GM19351 (cell line): Measurements from ENCODE around the gene CACNA1D.

Experiments
- ATAC-seq: cut with Tn5 transposase; IDR thresholded peaks from one replicate; pipeline ENCODE4 v1.9.1; 2021; ENCODE audit warnings: mild to moderate bottlenecking, moderate library complexity; ENCODE audit not compliant: unreplicated experiment

Gene CACNA1D

GRCh38 chr3:53495146-53495519 is 722 bp downstream of the CACNA1D start:
- ATAC-seq, result no peak

- no peak for ATAC-seq
Measured at GRCh38 chr3:53495520-53496391, 1.3 kb downstream of the CACNA1D start.

GRCh38 chr3:53496392-53496670 is 1.9 kb downstream of the CACNA1D start:
- ATAC-seq, result no peak

- ATAC-seq, result no peak
Measured at GRCh38 chr3:53496984-53497383, 2.6 kb downstream of the CACNA1D start.

GRCh38 chr3:53498806-53499641 is 4.6 kb downstream of the CACNA1D start:
- no peak for ATAC-seq

- no peak for ATAC-seq
Measured at GRCh38 chr3:53500165-53500777, 5.9 kb downstream of the CACNA1D start.

- ATAC-seq, result no peak
Measured at GRCh38 chr3:53501178-53501577, 6.8 kb downstream of the CACNA1D start.

- no peak for ATAC-seq
Measured at GRCh38 chr3:53502737-53503136, 8.3 kb downstream of the CACNA1D start.

GRCh38 chr3:53503195-53503594 is 8.8 kb downstream of the CACNA1D start:
- ATAC-seq, result no peak

- ATAC-seq, result no peak
Measured at GRCh38 chr3:53506110-53506762, 11.8 kb downstream of the CACNA1D start.

GRCh38 chr3:53506763-53507145 is 12.3 kb downstream of the CACNA1D start:
- no peak for ATAC-seq

- ATAC-seq, result no peak
Measured at GRCh38 chr3:53509494-53509893, 15.1 kb downstream of the CACNA1D start.

GRCh38 chr3:53510508-53510907 is 16.1 kb downstream of the CACNA1D start:
- no peak for ATAC-seq

GRCh38 chr3:53511246-53511645 is 16.8 kb downstream of the CACNA1D start:
- ATAC-seq, result no peak

GRCh38 chr3:53513556-53514190 is 19.3 kb downstream of the CACNA1D start:
- ATAC-seq, result no peak

- no peak for ATAC-seq
Measured at GRCh38 chr3:53516339-53516738, 21.9 kb downstream of the CACNA1D start.

- ATAC-seq, result no peak
Measured at GRCh38 chr3:53518495-53518981, 24.1 kb downstream of the CACNA1D start.

- ATAC-seq, result no peak
Measured at GRCh38 chr3:53519065-53519709, 24.8 kb downstream of the CACNA1D start.

- no peak for ATAC-seq
Measured at GRCh38 chr3:53523346-53523745, 28.9 kb downstream of the CACNA1D start.

- ATAC-seq, result no peak
Measured at GRCh38 chr3:53524566-53524965, 30.2 kb downstream of the CACNA1D start.
